Stimulated activated naive CD4-positive, alpha-beta T cell (primary cell): ENCODE results near the gene MGMT.

ENCODE experiments used
- DNase-seq, 6 experiments: peaks; one replicate each; lab custom pipeline; 2025; lab: John Stamatoyannopoulos, UW

The MGMT gene

GRCh38 chr10:129654461-129654860 is 187.4 kb downstream of the MGMT start:
- DNase-seq, result no peak

GRCh38 chr10:129655007-129655678 is 188.1 kb downstream of the MGMT start:
- no peak for DNase-seq

GRCh38 chr10:129655679-129656031 is 188.6 kb downstream of the MGMT start:
- no peak for DNase-seq

GRCh38 chr10:129656642-129657041 is 189.6 kb downstream of the MGMT start:
- DNase-seq, result no peak

DNA sequence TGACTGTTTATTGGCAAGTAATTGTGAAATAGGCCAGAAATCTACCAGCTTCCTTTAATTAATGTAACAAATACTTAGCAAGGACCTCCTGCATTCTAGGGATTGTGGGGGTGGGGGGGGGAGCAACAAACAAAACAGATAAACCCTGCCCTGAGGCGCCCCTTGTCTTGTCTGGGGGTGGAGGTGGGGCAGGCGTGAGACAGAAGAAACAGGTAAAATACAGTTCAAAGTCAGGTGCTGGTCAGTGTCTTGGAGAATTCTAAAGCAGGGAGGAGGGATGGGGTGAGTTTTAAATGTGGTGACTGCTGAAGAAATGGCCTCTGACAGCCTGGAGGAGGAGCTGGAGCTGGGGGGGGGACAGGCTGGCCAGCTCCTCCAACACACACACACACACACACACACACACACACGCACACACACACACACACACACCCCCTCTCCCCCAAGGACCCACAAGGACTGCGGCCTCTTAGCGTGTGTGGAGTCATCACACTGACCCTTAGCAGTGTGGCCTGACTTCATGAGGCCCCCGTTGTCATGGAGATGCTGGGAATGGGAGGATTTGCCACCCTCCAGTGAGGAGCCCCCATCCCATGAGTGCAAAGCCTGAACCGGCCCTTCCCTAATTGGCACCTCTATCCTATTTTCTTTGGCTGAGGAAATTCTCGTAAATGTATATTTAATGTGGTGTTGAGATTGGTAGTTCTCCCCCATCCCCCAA is 190.4 kb downstream of the MGMT start:
- DNase-seq, result no peak

- DNase-seq, result no peak
Observed at GRCh38 chr10:129658376-129659072, 191.5 kb downstream of the MGMT start.

DNA sequence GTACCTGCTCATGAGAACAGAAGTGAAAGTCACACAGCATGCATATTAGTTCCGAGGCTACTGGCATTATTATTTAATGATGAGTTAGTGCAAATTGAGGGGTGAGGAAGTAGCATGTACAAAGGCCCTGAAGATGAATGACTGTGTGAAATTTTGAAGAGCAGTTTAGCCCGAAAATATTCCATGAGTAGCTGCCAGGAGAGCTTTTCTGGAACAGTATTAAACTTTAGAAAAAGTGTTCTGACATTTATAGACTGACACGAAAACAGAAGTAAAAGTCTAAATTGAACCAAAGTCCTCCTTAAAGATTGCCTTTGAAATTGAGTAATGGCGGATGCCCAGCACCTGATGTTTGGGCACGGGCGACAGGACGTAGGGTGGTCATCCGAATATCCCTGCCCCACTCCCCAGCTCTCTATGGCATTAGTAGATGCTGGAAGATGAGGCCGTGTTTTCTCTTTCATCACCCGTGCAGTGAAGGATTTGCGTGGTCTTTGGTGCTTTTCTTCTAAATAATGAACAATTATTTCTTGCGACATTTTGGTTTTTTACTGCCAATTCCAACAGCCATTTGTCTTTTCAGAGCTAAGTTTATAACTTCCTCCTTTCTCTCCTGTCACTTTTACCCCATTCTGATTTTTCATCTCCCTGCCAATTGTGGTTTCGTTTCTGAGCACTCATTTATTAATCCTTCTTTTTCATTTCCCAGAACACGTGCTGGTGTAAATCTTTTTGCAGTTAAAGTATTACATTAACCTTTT is 192.6 kb downstream of the MGMT start:
- DNase-seq, result no peak

DNA sequence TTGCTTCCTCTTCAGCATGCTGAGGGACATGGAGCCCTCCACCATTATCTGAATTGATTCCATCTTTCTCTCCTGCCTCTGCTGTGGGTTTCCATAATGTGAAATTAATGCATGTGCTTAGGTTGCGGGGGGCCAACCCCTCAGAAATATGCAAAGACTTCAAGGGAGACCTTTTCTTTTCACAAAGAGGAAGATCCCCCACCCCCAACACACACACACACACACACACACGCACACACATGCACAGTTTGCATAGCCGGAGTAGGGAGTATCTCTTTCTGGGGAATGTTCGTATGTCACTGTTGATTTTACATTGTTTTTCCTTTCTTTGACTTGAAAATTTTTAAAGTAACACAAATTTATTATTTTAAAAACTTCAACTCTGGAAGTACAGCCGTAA is 193.5 kb downstream of the MGMT start:
- no peak for DNase-seq

DNA sequence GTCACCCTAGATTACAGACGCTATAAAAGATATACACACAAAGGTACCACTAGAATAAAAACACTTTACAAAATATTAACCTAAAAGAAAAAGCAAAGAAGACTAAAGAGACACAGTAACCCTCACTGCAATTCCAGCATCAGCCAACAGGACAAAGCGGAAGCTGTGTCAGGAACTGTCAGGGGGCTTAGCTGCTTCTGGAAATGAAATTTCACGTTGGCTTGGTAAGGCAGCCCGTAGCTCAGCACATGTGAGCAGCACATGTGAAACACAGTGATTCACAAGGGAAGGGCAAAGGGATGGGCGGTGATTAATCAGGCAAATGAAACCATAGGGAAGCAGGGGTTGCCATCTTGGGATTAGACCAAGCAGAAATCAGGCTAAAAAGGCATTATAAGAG is 195.4 kb downstream of the MGMT start:
- no peak for DNase-seq

- DNase-seq, result no peak
Observed at GRCh38 chr10:129670124-129670523, 203.1 kb downstream of the MGMT start.

DNA sequence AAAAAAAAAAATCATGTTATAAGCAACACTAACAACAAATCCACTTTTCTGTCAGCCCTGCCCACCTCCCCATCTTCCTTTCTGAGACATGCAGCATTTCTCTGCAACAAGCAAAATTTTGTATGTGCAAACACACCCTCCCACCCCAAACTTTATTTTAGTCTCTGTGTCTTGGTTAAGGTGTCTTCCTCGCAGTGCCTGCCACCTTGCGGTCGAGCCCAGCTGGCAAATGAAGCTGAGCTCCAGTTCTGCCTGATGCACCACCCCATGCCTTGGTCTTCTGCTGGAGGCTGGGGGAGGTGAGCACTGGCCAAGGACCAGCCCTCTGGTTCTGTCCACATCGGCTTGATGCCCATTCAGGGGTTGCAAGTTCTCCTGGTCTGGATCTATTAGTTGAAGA is 206.3 kb downstream of the MGMT start:
- DNase-seq, result no peak

GRCh38 chr10:129675027-129675769 is 208.2 kb downstream of the MGMT start:
- DNase-seq, result no peak

GRCh38 chr10:129676014-129676413 is 209.0 kb downstream of the MGMT start:
- no peak for DNase-seq

DNA sequence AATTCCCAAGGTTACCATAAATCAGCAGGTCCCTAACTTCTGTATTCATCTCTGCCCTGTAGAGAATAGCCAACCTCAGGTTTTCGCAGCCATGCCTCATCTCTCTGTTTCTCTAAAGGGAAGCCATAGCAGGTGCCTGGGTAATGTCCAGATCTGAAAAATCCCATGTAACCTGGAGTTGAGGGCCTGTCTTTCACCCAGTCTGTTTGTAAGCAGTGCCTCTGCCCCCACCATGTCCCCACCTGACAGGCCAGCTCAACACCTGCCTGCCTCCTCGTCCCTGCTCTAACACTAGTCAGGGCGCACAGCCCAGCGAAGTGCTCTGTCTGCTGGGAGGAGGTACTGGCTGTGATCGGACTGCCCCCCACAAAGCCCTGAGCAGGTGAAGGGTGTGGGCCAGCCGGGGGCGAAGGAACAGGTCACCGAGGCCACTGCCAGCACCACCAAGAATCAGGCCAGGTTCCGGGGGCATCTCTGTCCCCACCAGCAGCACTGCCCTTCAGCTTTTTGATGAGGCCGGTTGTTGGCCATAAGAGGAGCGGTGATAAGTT is 210.4 kb downstream of the MGMT start:
- no peak for DNase-seq

DNA sequence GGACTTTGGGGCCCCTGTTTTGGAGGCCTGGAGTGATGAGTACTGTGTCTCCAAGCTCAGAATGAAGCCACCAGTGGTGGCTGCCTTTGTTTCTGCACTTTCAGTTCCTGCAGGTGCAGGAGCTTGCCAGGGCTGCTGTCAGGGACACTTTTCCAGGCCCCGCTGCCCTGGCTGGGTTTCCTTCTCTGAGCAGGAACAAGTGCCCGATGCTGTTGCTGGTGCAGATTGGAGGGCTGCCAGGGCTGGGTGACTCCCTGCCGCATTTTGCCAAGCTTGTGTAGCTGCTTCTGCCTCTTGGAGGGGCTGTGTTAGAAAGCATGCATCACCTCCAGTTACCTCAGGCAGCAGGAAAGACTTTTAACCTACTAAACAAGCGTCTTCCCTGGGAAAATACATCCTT is 211.1 kb downstream of the MGMT start:
- no peak for DNase-seq

DNA sequence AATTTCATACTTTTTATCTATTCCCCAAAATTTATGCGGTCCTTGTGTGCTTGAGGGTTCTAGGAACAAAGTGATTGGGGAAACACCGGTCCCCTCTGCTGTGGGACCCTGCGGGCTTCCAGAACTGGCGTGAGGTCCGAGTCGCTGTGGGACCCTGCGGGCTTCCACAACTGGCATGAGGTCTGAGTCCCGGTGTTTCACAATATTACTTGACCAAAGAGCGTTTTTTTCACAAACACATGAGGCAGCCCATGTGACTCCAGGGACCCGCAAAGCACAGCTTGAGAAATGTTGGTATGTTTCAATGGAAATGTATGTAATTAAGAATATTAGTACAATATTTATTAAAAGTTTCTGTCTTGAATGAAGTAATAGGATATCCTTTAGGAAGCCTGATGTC is 212.2 kb downstream of the MGMT start:
- DNase-seq, result no peak

- no peak for DNase-seq
Observed at GRCh38 chr10:129680661-129681344, 213.8 kb downstream of the MGMT start.

DNA sequence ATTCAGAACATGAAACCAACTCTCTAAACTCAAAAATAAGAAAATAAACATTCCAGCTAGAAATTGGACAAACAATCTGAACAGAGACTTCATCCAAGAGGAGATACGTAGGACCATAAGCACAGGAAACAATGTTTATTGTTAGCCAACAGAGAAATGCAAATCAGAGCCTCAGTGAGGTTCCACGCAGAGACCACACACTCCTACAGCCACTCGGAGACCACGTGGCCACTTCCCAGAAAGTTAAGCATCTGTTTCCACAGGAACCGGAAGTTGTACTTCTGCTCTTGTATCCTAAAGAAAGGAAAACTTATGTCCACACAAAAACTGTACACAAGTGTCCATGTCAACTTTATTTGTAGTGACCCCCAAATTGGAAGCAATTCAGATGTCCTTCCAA is 214.8 kb downstream of the MGMT start:
- no peak for DNase-seq

GRCh38 chr10:129683519-129683918 is 216.5 kb downstream of the MGMT start:
- no peak for DNase-seq

- no peak for DNase-seq
Observed at GRCh38 chr10:129683920-129684319, 216.9 kb downstream of the MGMT start.

- DNase-seq, result no peak
Observed at GRCh38 chr10:129685271-129685670, 218.2 kb downstream of the MGMT start.
